AG20443 (cell line): Measurements from ENCODE around the gene TGFBR2.

Experiments used
- DNase-seq: peaks from one replicate; pipeline ENCODE4 v3.0.0; 2012; ENCODE audit warnings: low spot score, mixed read lengths

Gene TGFBR2

DNA sequence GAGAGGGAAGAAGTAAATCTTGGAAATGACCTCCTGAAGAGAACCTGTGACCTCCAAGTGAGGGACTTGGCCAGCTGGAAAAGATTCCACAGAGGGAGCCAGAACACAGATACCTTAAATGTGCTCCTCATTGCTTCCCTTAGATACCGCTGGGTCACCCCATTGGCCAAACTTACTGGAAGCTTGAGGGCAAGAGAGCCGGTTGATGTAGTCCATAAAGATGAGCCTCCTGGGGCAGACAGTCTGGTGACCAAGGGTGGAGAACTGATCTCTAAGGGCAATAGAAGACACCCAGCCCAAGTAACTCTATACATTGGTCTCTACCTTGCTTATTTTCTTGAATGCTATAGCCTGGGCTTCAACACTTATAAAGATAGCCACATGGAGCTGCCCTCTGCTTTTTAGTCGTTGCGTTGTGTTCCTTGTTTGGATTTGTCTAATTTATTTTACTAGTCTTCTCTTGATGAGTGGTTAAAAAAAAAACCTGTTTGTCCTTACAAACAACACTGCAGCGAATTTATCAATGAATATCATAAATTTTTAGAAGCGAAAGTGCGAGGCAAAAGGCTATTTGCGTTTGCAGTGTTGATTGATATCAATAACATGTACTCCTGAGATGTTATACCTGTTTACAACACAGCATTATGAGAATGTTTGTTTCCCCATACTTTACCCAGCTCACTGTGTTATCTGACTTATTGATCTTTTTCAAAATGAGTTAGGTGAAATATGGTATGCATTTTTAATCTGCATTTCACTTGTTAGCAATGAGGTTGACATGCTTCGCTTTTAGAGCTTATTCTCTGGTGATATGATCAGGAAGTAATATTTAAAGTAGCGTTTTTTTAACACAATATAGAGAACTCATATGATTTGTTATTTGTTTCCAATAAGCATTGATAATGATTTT lies 31.2 kb downstream of the TGFBR2 start:
- no peak for DNase-seq

DNA sequence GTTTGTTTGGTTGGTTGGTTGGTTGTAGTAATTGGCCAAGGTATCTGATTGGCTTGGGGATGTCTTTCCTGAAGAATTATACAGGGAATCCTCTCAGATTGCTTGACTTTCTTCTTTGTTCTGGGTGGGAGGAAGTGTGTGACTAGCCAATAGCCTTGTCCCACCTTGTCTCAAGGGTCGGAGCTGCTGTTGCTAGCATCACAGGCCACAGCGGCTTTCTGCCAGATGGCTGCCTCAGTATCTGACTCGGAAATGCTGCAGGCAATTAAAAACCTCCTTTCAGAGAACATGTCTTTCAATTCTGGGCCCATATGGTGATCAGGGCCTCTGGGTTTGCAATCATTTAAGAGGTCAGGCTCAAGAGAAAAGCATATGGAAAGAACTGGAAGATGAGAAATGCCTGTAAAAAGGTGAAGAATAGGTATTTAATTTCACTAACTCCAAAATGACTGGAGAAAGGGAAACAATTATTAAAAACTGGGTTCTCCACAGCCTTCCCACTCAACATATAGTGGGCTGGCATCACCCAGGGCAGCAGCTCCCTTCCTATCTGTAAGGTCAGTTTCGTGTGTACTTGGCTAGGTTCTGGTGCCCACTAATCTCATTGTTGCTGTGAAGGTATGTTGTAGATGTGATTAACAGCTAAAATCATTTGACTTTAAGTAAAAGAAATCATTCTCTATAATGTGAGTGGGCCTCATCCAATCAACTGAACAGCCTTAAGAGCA lies 32.4 kb downstream of the TGFBR2 start:
- no peak for DNase-seq

DNA sequence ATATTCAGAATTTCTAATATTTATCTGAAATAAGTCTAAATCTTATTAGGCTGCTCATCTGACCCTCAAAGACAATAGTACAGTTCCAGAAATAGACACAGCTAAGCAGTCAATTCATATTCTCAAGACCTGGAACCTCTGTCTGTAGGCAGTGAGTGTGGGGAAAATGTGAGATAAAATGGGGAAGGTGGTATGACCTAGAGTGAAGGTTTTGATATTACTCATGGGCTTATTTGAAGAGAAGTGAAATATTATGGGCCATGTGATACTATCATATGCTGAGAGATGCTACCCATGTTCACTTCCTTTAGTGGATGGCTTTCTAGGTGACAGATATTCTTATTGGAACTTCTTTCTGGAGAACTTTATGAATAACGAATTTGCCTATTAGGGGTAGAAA lies 33.5 kb downstream of the TGFBR2 start:
- no peak for DNase-seq

- no peak for DNase-seq
Observed at GRCh38 chr3:30640851-30641250, 34.5 kb downstream of the TGFBR2 start.

DNA sequence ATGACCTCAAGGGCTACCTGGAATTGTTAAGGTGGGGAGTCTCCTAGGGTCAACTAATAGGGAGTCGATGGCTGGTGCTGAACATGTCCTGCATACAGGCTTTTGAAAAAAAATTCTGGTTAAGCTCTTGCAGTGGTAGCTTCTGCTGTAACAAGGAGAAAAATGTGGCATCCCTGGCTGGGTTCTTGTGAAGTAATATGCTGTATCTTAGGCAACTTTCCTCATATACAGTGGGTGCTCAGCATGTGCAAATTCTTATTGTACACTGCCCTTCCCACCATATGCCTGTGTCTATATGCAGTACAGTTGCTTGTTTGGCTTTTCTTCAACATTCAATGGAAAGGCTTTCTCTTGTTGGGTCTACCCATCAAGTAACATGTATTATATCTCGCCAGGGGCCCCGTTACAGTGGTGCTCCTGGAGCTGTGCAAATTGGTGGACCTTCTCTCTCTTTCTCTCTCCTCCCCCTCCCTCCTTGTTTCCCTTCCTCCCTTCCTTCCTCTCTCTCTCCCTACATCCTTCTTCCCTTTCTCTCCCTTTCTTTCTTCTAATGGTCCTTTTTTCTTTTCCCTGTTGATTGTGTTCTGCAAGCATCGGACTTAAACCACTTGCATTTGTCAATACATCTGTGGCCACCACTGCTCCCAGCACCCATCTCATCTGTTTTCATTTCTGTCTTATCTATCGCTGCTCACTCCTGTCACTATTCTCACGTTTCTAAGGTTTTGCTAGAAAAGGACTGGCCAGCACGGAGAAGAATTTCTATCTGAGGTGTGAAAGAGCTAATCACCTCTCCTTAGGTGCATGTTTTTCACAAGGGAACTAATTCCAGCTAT lies 35.2 kb downstream of the TGFBR2 start:
- DNase-seq = no peak

DNA sequence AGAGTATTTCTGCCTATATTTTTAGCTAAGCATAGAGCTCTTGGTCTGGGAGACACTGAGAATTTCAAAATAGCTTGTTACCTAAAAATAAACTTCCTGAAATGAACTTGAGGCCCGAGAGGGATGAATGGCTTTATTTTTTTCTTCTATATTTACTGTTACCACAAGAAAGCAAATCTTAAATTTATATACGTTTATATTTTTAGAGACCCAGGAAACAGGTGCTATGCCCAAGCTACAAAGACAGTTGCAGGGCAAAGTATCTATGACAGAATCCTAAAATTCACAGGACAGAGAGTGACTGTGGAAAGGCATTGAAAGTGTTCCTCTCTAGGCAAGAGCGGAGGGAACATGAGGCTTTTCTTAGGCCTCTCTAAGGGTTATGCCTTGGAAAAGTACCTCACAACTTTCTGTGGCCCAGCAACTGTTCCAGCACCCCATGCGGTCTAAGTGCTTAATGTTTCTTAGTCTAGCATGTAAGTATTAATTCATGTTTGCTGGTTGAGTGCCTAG lies 36.5 kb downstream of the TGFBR2 start:
- DNase-seq = no peak

- DNase-seq = no peak
Observed at GRCh38 chr3:30643763-30644462, 37.5 kb downstream of the TGFBR2 start.

- DNase-seq = peak; percentile 36
Observed at GRCh38 chr3:30644615-30645014, 38.2 kb downstream of the TGFBR2 start.

DNA sequence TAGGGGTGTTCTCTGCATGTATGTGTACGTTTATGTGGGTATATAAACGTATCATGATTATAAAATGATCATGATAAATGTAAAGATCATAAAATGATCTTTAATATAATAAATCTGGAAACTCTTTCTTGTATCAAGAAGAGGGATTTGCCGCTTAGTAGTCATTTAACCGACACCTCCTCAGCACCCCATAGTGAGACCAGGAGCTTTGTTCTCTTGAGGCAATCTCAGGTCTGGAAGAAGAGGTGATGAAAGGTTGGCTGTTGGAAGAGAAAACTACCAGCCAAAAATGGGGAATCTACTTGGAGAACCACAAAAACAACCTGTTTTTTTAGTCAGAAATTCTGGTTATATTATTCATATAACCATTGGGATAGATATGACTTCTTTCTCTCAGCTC lies 38.7 kb downstream of the TGFBR2 start:
- no peak for DNase-seq

DNA sequence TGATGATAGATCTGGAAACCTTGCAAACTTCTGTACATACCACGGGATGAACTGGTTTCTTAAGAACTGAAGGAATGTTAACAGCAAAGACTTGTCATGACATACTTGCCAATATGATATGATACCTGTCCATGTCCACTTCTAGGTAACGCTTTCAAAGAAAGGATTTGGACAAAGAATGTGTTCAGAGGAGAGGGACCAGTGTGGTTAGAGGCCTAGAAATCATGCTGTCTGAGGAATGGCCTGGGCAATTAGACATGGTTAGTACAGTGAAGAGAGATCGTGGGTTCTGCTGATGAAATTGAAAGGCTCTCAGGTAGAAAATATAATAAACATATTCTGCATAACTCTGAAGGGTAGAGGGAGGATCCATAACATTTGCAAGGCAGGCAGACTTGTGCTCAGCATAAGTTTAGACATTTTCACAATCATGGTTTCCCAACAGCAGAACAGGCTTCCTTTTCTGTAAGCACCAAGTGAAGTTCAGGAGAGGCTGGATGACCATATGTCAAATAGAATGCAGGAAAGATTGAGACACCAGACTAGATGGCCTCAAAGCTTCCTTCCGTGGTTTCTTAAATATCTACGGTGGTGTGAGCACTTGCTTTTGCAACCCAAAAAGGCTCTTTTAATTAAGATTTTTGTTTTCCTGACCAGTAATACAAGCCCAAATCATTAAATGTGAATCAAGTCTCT lies 39.9 kb downstream of the TGFBR2 start:
- peak; percentile 33 for DNase-seq

- no peak for DNase-seq
Observed at GRCh38 chr3:30646961-30647752, 40.8 kb downstream of the TGFBR2 start.

DNA sequence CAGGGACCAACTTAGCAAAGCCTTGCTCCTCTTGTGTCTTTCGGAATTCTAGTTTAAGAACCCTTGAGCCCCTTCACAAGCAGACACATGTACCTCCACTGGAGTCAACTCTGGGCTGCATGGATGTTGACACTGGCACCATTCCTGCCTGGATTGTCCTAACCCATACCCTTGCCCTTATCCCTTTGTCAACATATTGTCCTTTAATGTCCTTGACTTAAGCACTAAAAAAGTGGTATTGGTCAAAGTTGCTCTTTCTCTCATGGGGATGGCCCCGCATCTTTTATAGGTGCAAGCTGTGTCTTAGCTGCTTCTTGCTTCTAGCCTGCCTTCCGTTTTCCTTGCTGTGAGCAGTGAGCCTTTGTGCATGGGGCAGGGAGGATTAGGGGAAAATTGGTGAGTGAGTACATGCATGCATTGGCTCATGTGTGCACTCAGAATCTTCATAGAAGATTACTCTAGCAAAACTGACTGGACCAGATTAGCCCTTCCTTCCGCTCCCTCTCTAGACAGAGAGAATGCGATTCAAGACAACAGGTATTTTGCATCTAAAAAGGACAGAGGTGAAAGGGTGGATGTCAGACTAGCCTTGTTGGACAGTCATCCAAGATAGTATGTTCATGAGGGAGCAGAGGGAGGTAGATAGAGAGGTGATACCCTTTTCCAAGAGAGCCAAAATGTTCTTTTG lies 42.4 kb downstream of the TGFBR2 start:
- no peak for DNase-seq

DNA sequence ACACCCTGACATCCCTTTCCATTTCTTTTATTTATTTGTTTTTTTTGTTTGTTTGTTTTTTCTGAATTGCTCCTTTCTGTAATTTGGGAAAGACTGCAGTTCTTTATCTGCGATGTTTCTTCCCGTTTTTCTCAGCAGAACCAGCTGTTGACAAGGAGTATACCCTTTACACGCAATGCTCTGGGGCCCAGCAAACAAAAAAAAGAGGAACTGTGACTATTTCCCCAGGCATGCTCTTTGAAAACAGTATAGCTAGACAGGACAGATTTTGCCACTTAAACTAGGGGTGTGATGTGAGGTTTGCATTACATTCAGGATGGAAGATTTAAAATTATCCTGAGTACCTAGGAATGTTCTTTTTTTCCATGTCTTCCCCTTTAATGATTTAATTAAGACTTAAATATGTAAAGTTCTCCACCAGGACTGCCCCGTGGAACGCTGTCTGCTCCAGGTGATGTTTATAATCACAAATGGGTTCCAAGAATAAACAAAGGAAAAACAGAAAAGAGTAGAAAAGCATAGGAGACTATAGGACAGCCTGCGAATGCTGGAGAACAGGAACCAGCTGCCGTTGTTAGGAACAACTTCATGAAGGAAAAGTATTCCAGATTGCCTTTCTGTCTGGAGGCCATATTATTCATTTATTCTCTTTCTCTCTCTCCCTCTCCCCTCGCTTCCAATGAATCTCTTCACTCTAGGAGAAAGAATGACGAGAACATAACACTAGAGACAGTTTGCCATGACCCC lies 43.3 kb downstream of the TGFBR2 start:
- DNase-seq = peak; percentile 64

- DNase-seq = no peak
Observed at GRCh38 chr3:30650348-30650995, 44.1 kb downstream of the TGFBR2 start.

- DNase-seq = no peak
Observed at GRCh38 chr3:30654269-30654668, 47.9 kb downstream of the TGFBR2 start.

- DNase-seq = no peak
Observed at GRCh38 chr3:30655187-30655812, 48.9 kb downstream of the TGFBR2 start.

DNA sequence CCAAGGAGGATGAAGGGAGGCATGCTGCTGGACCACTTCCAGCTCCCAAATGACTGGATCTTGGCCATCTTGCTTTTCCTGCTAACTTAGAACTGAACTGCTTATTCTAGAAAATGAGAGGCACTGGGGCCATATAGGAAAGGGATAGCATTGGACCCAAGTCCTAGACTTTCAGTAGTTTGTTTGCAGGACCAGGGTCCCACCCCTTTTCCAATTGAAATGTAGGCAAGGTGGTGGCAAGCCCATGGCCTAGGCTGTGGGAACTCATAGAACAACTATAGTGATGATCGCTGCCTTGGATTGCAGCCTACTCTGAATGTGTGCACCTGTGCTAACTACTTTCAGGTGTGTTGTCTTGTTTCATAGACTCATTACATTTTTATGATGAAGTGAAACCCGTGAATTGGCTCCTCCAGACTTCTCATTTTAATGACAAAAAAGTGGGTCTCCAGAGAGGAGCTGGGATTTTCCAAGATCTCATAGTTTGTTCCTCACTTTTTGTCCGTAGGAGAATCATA lies 50.3 kb downstream of the TGFBR2 start:
- no peak for DNase-seq

GRCh38 chr3:30657914-30658313 lies 51.5 kb downstream of the TGFBR2 start:
- DNase-seq = no peak
